PC-3 (cell line): ENCODE measurements around the gene PRM2. TPM values are rescaled to one million over a fixed set of nuclear protein-coding genes. Genes with fewer than 3 reads are reported as not detected.

Source experiments
- ATAC-seq: fragments of 200-7000 bp; cut with Tn5 transposase; 2 replicates; pipeline ENCODE4 v1.9.1; 2020; ENCODE audit warnings: mild to moderate bottlenecking, moderate library complexity
- BruUV-seq: library from RNA; stranded (reverse); fragments of 400-500 nt; replicated peaks from 2 replicates; lab custom pipeline; 2021; lab: Mats Ljungman, UMichigan
- CTCF ChIA-PET: fragments of 300-600 bp; sonication (Branson Sonifier 250); formaldehyde crosslinking; loops from one replicate; lab custom pipeline; 2022; ENCODE audit warnings: antibody characterized with exemption; lab: Charles Lee
- POLR2A ChIA-PET: fragments of 300-600 bp; sonication (Branson Sonifier 250); formaldehyde crosslinking; loops from one replicate; lab custom pipeline; 2022; ENCODE audit warnings: antibody characterized with exemption; ENCODE audit not compliant: unreplicated experiment; lab: Charles Lee
- DNase-seq: peaks from one replicate; pipeline ENCODE4 v3.0.0-alpha.2; 2015
- H2AFZ ChIP-seq: fragments of 300-600 bp; sonication (generic); 2 replicates; pipeline ENCODE4 v1.6.0; 2016; ENCODE audit warnings: antibody characterized with exemption, low read length
- H3F3A ChIP-seq: fragments of 300-600 bp; sonication (generic); one replicate; pipeline ENCODE4 v1.6.0; 2017; ENCODE audit warnings: antibody characterized with exemption, low read length, control low read depth, mild to moderate bottlenecking; ENCODE audit not compliant: unreplicated experiment
- H3K27ac ChIP-seq: fragments of 300-600 bp; sonication (generic); 2 replicates; pipeline ENCODE4 v1.5.1; 2016; ENCODE audit warnings: mild to moderate bottlenecking, low read length
- H3K27me3 ChIP-seq: fragments of 300-600 bp; sonication (generic); 2 replicates; pipeline ENCODE4 v1.6.1; 2016; ENCODE audit warnings: low read length, mixed read lengths
- H3K36me3 ChIP-seq: fragments of 300-600 bp; sonication (generic); 2 replicates; pipeline ENCODE4 v1.6.1; 2016; ENCODE audit warnings: low read depth, mixed run types, low read length, mixed read lengths
- H3K4me1 ChIP-seq: fragments of 300-600 bp; sonication (generic); 2 replicates; pipeline ENCODE4 v1.5.1; 2016; ENCODE audit warnings: low read length; ENCODE audit not compliant: insufficient read depth
- H3K4me2 ChIP-seq: fragments of 300-600 bp; sonication (generic); 2 replicates; pipeline ENCODE4 v1.6.0; 2016; ENCODE audit warnings: low read length
- H3K4me3 ChIP-seq: fragments of 300-600 bp; sonication (generic); 2 replicates; pipeline ENCODE4 v1.5.1; 2016; ENCODE audit warnings: mild to moderate bottlenecking, low read length, mixed read lengths
- H3K79me2 ChIP-seq: fragments of 300-600 bp; sonication (generic); 2 replicates; pipeline ENCODE4 v1.6.1; 2017; ENCODE audit warnings: low read length, mixed read lengths
- H3K9ac ChIP-seq: fragments of 300-600 bp; sonication (generic); 2 replicates; pipeline ENCODE4 v1.6.0; 2016; ENCODE audit warnings: mild to moderate bottlenecking, low read length
- H3K9me2 ChIP-seq: fragments of 300-600 bp; sonication (generic); replicated peaks from 2 replicates; pipeline ENCODE4 v1.6.1; 2016; ENCODE audit warnings: mixed run types, low read length, mixed read lengths
- H3K9me3 ChIP-seq: fragments of 300-600 bp; sonication (generic); 2 replicates; pipeline ENCODE4 v1.6.1; 2016; ENCODE audit warnings: low read length, mixed read lengths
- H4K20me1 ChIP-seq: fragments of 300-600 bp; sonication (generic); 2 replicates; pipeline ENCODE4 v1.6.1; 2016; ENCODE audit warnings: low read length, mixed read lengths
- CTCF ChIP-seq: fragments of 300-600 bp; sonication (generic); conservative IDR thresholded peaks from 2 replicates; pipeline ENCODE4 v1.5.1; 2017; ENCODE audit warnings: antibody characterized with exemption, low read depth, mild to moderate bottlenecking, low read length
- EZH2 ChIP-seq: fragments of 300-600 bp; sonication (generic); IDR thresholded peaks from one replicate; pipeline ENCODE4 v1.6.1; 2017; ENCODE audit warnings: antibody characterized with exemption, mild to moderate bottlenecking, low read length; ENCODE audit not compliant: unreplicated experiment
- EZH2phosphoT487 ChIP-seq: fragments of 300-600 bp; sonication (generic); IDR thresholded peaks from 2 replicates; pipeline ENCODE4 v1.6.1; 2018; ENCODE audit warnings: mild to moderate bottlenecking, antibody characterized with exemption, low read length, borderline replicate concordance
- intact Hi-C: fragments of 100-400 bp; cut with micrococcal nuclease; formaldehyde crosslinking; loops from 2 replicates; pipeline ENCODE4 v1.9.0; 2023
- total RNA-seq: library from RNA; depleted of rRNA; stranded (reverse); fragments of >200 nt; gene quantifications from 2 replicates; pipeline ENCODE4 v1.2.3, GENCODE V29; 2014

Gene PRM2
- total RNA-seq, 1 experiment from 2014 or later = not detected

GRCh38 chr16:11278681-11279628, 2.7 kb upstream of the PRM2 start:
- POLR2A ChIA-PET = no interaction called here
- Histone ChIP-seq H3K4me2 (no peak overlapping the region), H3K4me3 (no peak overlapping the region), H3K27ac (no peak overlapping the region), H3K36me3 (no peaks in the 10 kb centered on the region), H3K27me3 (no peaks in the 10 kb centered on the region), H4K20me1 (no peaks in the 10 kb centered on the region), H3K9me3 (no peaks in the 10 kb centered on the region), H3F3A (no peaks in the 10 kb centered on the region), H2AFZ (no peak overlapping the region), H3K79me2 (no peaks in the 10 kb centered on the region), H3K9me2 (no peaks in the 10 kb centered on the region), H3K9ac (no peak overlapping the region), H3K4me1 (no peaks in the 10 kb centered on the region)
- TF ChIP-seq CTCF (no peak), EZH2 (no peak), EZH2phosphoT487 (no peak)
- DNase-seq (no peak), ATAC-seq (no peak)
- no TSS peak for BruUV-seq
- CTCF ChIA-PET = no interaction called here
- intact Hi-C loops = no loop called here

GRCh38 chr16:11277607-11278337, 1.5 kb upstream of the PRM2 start:
- Histone ChIP-seq H3K4me2 (no peak overlapping the region), H3F3A (no peaks in the 10 kb centered on the region), H3K79me2 (no peaks in the 10 kb centered on the region), H4K20me1 (no peaks in the 10 kb centered on the region), H3K4me1 (no peaks in the 10 kb centered on the region), H3K27ac (no peak overlapping the region), H3K9me3 (no peaks in the 10 kb centered on the region), H3K9ac (no peak overlapping the region), H2AFZ (no peak overlapping the region), H3K27me3 (no peaks in the 10 kb centered on the region), H3K9me2 (no peaks in the 10 kb centered on the region), H3K4me3 (no peak overlapping the region), H3K36me3 (no peaks in the 10 kb centered on the region)
- DNase-seq (no peak), ATAC-seq (no peak)
- ChIA-PET POLR2A (no interaction called here), CTCF (no interaction called here)
- no TSS peak for BruUV-seq
- TF ChIP-seq EZH2 (no peak), EZH2phosphoT487 (no peak), CTCF (no peak)
- intact Hi-C loops = no loop called here
